Renal cortex interstitium (tissue), 11 donors: ENCODE measurements around the gene FOXA3. TPM values are rescaled to one million over a fixed set of nuclear protein-coding genes. Genes with fewer than 3 reads are reported as not detected.
"Not testable (repeated sequence)": the region's sequence is repeated elsewhere in the genome, so short reads cannot be mapped to it uniquely, and the experiment has no call there.

Experiments used
- DNase-seq, 11 donors: peaks; one replicate each; pipeline ENCODE4 v3.0.0-alpha.2; 2013; ENCODE audit warnings: low read depth in 9 of 11, low spot score in 4 of 11; ENCODE audit errors: extremely low read depth in 1 of 11
- polyA plus RNA-seq, 3 donors: library from polyadenylated mRNA; unstranded; fragments of 120-200 nt; gene quantifications; one replicate each; pipeline ENCODE4 v1.2.1, GENCODE V29; 2013; ENCODE audit not compliant: insufficient read length in 3 of 3

Gene FOXA3
- polyA plus RNA-seq, 3 donors = 0.12 to 0.79 (median 0.22) TPM

GRCh38 chr19:45883881-45884681 lies 20.0 kb downstream of the FOXA3 start:
- no peak for DNase-seq

GRCh38 chr19:45884682-45885555 lies 20.8 kb downstream of the FOXA3 start:
- DNase-seq = no peak

GRCh38 chr19:45885556-45886426 lies 21.7 kb downstream of the FOXA3 start, which contains the start of gene IRF2BP1:
TSS of gene IRF2BP1 (minus strand) at chr19:45886141. CDS start at chr19:45885774, 367 bp downstream.
- peak in 10 of 11 donors; percentile 77 to 94 (median 88) for DNase-seq

- peak; percentile 73 to 95 (median 92) for DNase-seq
Observed at GRCh38 chr19:45886427-45887199, 22.5 kb downstream of the FOXA3 start.

GRCh38 chr19:45887200-45887710 lies 23.1 kb downstream of the FOXA3 start:
- DNase-seq = no peak

- DNase-seq = no peak
Observed at GRCh38 chr19:45889210-45889885, 25.2 kb downstream of the FOXA3 start.

- DNase-seq = no peak
Observed at GRCh38 chr19:45890877-45891276, 26.8 kb downstream of the FOXA3 start.

GRCh38 chr19:45895519-45895972 lies 31.4 kb downstream of the FOXA3 start:
- no peak for DNase-seq

- not testable (repeated sequence) for DNase-seq
Observed at GRCh38 chr19:45895983-45896599, 32.0 kb downstream of the FOXA3 start.

GRCh38 chr19:45897261-45897812 lies 33.2 kb downstream of the FOXA3 start:
- no peak for DNase-seq

GRCh38 chr19:45899253-45899652 lies 35.1 kb downstream of the FOXA3 start:
- no peak for DNase-seq

- no peak for DNase-seq
Observed at GRCh38 chr19:45899919-45900589, 35.9 kb downstream of the FOXA3 start.

GRCh38 chr19:45900738-45901431 lies 36.8 kb downstream of the FOXA3 start:
- no peak for DNase-seq

- no peak for DNase-seq
Observed at GRCh38 chr19:45901432-45901911, 37.3 kb downstream of the FOXA3 start.

GRCh38 chr19:45901912-45902650 lies 38.0 kb downstream of the FOXA3 start, which contains the start of gene MYPOP:
TSS of gene MYPOP (minus strand) at chr19:45902613. CDS start at chr19:45901773, 840 bp downstream.
- DNase-seq = no peak
